ENCODE data around the gene TTC19.

TTC19 gene

DNA sequence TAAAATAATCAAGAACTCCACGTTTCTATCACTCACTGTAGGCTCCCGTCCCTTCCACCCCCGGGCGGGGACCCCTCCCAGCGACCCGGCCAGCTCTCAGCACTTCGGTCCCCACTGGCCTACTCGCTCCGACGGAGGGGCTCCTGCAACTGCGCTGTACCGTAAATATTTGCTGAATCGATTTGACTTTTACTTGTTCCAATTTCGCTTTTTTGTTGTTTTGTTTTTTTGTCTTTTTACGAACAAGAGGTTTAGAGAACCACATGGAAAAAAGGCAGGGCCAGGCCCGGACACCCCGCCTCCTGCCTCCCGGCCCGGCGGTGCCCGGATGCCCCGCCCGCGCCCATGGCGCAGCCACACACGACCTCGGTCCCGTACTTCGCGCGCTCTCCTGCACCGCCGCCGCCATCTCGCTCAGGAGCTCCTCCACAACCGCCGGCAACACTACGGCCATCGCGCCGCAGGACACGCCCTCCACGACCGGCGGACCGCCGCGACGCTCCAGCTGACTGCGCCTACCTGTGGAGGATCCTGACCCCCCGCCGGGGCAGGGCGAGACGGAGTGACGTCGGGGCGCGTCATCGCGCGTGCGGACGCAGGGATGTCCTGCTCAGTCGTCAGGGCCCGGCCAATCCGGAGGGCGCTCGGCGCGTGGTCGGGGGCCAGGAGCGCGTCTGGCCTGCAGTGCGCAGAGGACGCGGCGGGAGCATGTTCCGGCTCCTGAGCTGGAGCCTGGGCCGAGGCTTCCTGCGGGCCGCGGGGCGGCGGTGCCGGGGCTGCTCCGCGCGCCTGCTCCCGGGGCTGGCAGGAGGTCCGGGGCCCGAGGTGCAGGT is at the start of gene TTC19, which contains the start of gene ZSWIM7:
Gene TTC19 (plus strand): TSS at position 684 of the 833 bp plus-strand sequence. CDS start 25 bp downstream, at position 709.
Gene ZSWIM7 (minus strand): TSS at position 564 of the 833 bp plus-strand sequence. CDS start 110 bp downstream, at position 454.
- H3K36me3 ChIP-seq (ENCODE audit: insufficient read depth, low read length) = peaks cover 30% of the 10 kb centered on the region
- peak within 1 kb of the TSS; percentile 98 for H3K4me3 ChIP-seq (ENCODE audit: low read depth, low read length)
- H3K27ac ChIP-seq (ENCODE audit: low read depth, low read length) = peak within 1 kb of the TSS; percentile 91
- peaks cover 37% of the 10 kb centered on the region for H3K79me2 ChIP-seq (ENCODE audit: control insufficient read depth, insufficient read depth, low read length, unreplicated experiment)
- no peaks in the 10 kb centered on the region for H3K27me3 ChIP-seq (ENCODE audit: insufficient read depth, low read length)
- peak within 1 kb of the TSS; percentile 68 for H2AFZ ChIP-seq (ENCODE audit: low read length, unreplicated experiment)
- peaks cover 14% of the 10 kb centered on the region for H3K4me1 ChIP-seq (ENCODE audit: control insufficient read depth, insufficient read depth, low read length, unreplicated experiment)

DNA sequence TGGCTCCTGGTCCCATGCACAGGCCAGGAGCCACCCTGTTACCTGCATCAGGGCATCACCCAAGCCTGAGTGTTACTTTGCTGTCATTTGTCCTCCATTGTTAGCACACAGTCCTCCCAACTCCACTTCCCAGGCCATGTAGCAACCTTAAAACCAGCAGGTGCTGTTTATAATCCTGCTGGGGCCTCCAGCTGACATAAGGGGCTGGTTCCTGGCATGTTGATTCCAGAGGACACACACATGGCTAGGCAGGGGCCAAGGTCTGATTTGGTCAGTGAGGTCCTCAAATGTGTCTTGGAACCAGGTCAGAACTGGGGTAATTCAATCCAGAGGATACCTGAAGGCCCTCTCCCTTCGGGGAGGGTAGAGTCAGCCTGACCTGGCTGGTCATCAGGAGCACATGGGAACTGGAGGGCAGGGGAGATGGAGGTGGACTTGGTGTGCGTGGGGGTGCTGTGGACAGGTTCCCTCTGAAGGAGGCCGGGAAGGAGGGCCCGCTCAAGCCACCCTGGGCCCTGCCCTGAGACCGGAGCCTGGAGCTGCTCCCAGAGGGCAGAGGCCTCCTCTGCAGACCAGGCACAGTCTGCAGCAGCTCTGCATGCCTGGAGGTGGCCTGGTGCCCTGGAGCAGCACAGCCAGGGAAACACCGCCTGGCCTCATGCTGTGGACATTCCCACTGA is 48.1 kb upstream of the TTC19 start:
- Histone ChIP-seq H3K27ac (ENCODE audit: low read depth, low read length) (no peak overlapping the region), H3K4me3 (ENCODE audit: low read depth, low read length) (no peak overlapping the region), H3K4me1 (ENCODE audit: control insufficient read depth, insufficient read depth, low read length, unreplicated experiment) (peaks cover 46% of the 10 kb centered on the region)

DNA sequence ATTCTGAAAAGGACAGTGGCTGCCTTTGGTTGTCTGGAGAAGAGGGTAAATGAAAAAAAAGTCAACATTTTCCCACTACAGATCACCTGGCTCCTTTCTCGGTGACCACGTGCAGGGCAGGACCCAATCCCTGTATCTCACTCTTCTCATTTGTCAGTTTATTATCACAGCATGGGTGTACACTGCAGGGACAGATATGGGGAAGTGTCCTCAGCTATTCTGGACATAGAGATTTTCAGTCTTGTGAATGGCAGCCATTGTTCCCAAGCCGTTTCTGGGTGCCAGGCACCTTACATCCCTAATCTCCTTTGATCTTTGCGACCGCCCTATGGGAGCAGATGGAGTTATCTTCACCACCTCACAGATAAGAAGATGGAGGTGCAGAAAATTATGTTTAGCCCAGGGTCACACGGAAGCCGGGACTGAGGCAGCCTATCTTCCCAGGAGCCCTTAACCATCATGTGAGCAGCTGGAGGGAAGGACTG is 47.5 kb upstream of the TTC19 start:
- Histone ChIP-seq H3K4me3 (ENCODE audit: low read depth, low read length) (no peak overlapping the region), H3K27ac (ENCODE audit: low read depth, low read length) (no peak overlapping the region), H3K27me3 (ENCODE audit: insufficient read depth, low read length) (no peaks in the 10 kb centered on the region), H3K36me3 (ENCODE audit: insufficient read depth, low read length) (no peaks in the 10 kb centered on the region; the same call in 1 of the 2 replicates), H3K79me2 (ENCODE audit: control insufficient read depth, insufficient read depth, low read length, unreplicated experiment) (peaks cover 84% of the 10 kb centered on the region), H2AFZ (ENCODE audit: low read length, unreplicated experiment) (no peak overlapping the region), H3K4me1 (ENCODE audit: control insufficient read depth, insufficient read depth, low read length, unreplicated experiment) (peaks cover 45% of the 10 kb centered on the region)

More for the DNA sequence above, 48.1 kb upstream of the TTC19 start:
- no peaks in the 10 kb centered on the region; the same call in 1 of the 2 replicates for H3K36me3 ChIP-seq (ENCODE audit: insufficient read depth, low read length)
- H2AFZ ChIP-seq (ENCODE audit: low read length, unreplicated experiment) = no peak overlapping the region
- H3K27me3 ChIP-seq (ENCODE audit: insufficient read depth, low read length) = no peaks in the 10 kb centered on the region
- peaks cover 85% of the 10 kb centered on the region for H3K79me2 ChIP-seq (ENCODE audit: control insufficient read depth, insufficient read depth, low read length, unreplicated experiment)

GRCh38 chr17:15952916-15953790 is 46.5 kb upstream of the TTC19 start:
- H3K4me3 ChIP-seq (ENCODE audit: low read depth, low read length) = no peak overlapping the region
- no peaks in the 10 kb centered on the region; the same call in 1 of the 2 replicates for H3K36me3 ChIP-seq (ENCODE audit: insufficient read depth, low read length)
- peak overlapping the region; percentile 55; the same call in 1 of the 2 replicates for H3K27ac ChIP-seq (ENCODE audit: low read depth, low read length)
- H3K27me3 ChIP-seq (ENCODE audit: insufficient read depth, low read length) = no peaks in the 10 kb centered on the region
- H3K79me2 ChIP-seq (ENCODE audit: control insufficient read depth, insufficient read depth, low read length, unreplicated experiment) = peaks cover 78% of the 10 kb centered on the region
- H2AFZ ChIP-seq (ENCODE audit: low read length, unreplicated experiment) = no peak overlapping the region
- peaks cover 45% of the 10 kb centered on the region for H3K4me1 ChIP-seq (ENCODE audit: control insufficient read depth, insufficient read depth, low read length, unreplicated experiment)

- Histone ChIP-seq H3K4me1 (ENCODE audit: control insufficient read depth, insufficient read depth, low read length, unreplicated experiment) (peaks cover 53% of the 10 kb centered on the region), H3K4me3 (ENCODE audit: low read depth, low read length) (no peak overlapping the region), H2AFZ (ENCODE audit: low read length, unreplicated experiment) (no peak overlapping the region), H3K36me3 (ENCODE audit: insufficient read depth, low read length) (no peaks in the 10 kb centered on the region; the same call in 1 of the 2 replicates), H3K27ac (ENCODE audit: low read depth, low read length) (peak overlapping the region; percentile 55), H3K27me3 (ENCODE audit: insufficient read depth, low read length) (no peaks in the 10 kb centered on the region), H3K79me2 (ENCODE audit: control insufficient read depth, insufficient read depth, low read length, unreplicated experiment) (peaks cover 68% of the 10 kb centered on the region)
Observed at GRCh38 chr17:15954222-15954621, 45.4 kb upstream of the TTC19 start.

- Histone ChIP-seq H3K36me3 (ENCODE audit: insufficient read depth, low read length) (no peaks in the 10 kb centered on the region), H3K79me2 (ENCODE audit: control insufficient read depth, insufficient read depth, low read length, unreplicated experiment) (peaks cover 57% of the 10 kb centered on the region), H2AFZ (ENCODE audit: low read length, unreplicated experiment) (no peak overlapping the region), H3K27me3 (ENCODE audit: insufficient read depth, low read length) (no peaks in the 10 kb centered on the region), H3K27ac (ENCODE audit: low read depth, low read length) (no peak overlapping the region), H3K4me1 (ENCODE audit: control insufficient read depth, insufficient read depth, low read length, unreplicated experiment) (peaks cover 62% of the 10 kb centered on the region), H3K4me3 (ENCODE audit: low read depth, low read length) (no peak overlapping the region)
Observed at GRCh38 chr17:15955793-15956541, 43.7 kb upstream of the TTC19 start.

DNA sequence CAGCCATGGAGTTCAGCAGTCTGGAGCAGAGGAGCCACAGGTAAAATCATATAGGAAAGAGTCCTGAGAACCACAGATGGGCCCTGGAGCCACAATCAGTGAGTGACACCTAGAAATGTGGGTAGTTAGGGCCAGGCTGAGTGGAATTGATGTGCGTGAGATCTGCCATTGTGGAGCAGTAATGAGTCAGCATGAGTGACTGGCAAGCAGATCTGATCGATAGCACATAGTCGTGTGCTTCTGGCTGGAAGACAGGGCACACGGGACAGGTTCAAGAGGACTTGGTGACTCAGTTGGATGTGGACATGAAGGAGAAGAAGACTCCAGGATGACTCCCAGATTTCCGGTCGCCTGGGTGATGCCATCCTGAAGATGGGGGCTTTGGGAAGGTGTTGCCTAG is 42.4 kb upstream of the TTC19 start:
- H3K27ac ChIP-seq (ENCODE audit: low read depth, low read length) = peak overlapping the region; percentile 34; the same call in 1 of the 2 replicates
- H2AFZ ChIP-seq (ENCODE audit: low read length, unreplicated experiment) = no peak overlapping the region
- no peak overlapping the region for H3K4me3 ChIP-seq (ENCODE audit: low read depth, low read length)
- H3K36me3 ChIP-seq (ENCODE audit: insufficient read depth, low read length) = no peaks in the 10 kb centered on the region
- H3K79me2 ChIP-seq (ENCODE audit: control insufficient read depth, insufficient read depth, low read length, unreplicated experiment) = peaks cover 54% of the 10 kb centered on the region
- H3K27me3 ChIP-seq (ENCODE audit: insufficient read depth, low read length) = no peaks in the 10 kb centered on the region
- H3K4me1 ChIP-seq (ENCODE audit: control insufficient read depth, insufficient read depth, low read length, unreplicated experiment) = peaks cover 71% of the 10 kb centered on the region

GRCh38 chr17:15957608-15958307 is 41.9 kb upstream of the TTC19 start:
- H2AFZ ChIP-seq (ENCODE audit: low read length, unreplicated experiment) = no peak overlapping the region
- no peaks in the 10 kb centered on the region for H3K36me3 ChIP-seq (ENCODE audit: insufficient read depth, low read length)
- no peaks in the 10 kb centered on the region for H3K27me3 ChIP-seq (ENCODE audit: insufficient read depth, low read length)
- peaks cover 69% of the 10 kb centered on the region for H3K4me1 ChIP-seq (ENCODE audit: control insufficient read depth, insufficient read depth, low read length, unreplicated experiment)
- peak overlapping the region; percentile 97; the same call in 1 of the 2 replicates for H3K27ac ChIP-seq (ENCODE audit: low read depth, low read length)
- no peak overlapping the region for H3K4me3 ChIP-seq (ENCODE audit: low read depth, low read length)
- H3K79me2 ChIP-seq (ENCODE audit: control insufficient read depth, insufficient read depth, low read length, unreplicated experiment) = peaks cover 52% of the 10 kb centered on the region

DNA sequence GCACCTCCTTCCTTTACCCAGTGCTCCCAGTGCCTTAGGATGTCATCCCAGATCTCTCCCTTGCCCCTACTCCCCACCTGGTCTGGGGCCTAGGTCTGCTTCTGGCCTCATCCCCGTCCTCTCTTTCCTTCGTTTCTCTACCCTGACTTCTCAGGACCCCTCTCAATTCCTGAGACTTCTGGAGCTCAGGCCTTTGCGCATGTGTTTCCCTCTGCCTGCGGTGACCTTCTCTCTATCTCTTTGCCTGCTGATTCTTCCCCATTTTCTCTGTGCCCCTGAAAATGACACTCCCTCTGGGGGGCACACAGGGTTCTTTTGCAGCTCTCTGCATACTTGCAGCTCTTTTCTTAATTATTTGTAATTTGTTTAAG is 41.2 kb upstream of the TTC19 start:
- peak overlapping the region; percentile 57; the same call in 1 of the 2 replicates for H3K4me3 ChIP-seq (ENCODE audit: low read depth, low read length)
- H3K4me1 ChIP-seq (ENCODE audit: control insufficient read depth, insufficient read depth, low read length, unreplicated experiment) = peaks cover 70% of the 10 kb centered on the region
- H3K27ac ChIP-seq (ENCODE audit: low read depth, low read length) = peak overlapping the region; percentile 97
- H3K79me2 ChIP-seq (ENCODE audit: control insufficient read depth, insufficient read depth, low read length, unreplicated experiment) = peaks cover 51% of the 10 kb centered on the region
- no peak overlapping the region for H2AFZ ChIP-seq (ENCODE audit: low read length, unreplicated experiment)
- H3K27me3 ChIP-seq (ENCODE audit: insufficient read depth, low read length) = no peaks in the 10 kb centered on the region
- no peaks in the 10 kb centered on the region for H3K36me3 ChIP-seq (ENCODE audit: insufficient read depth, low read length)

All from ACC112 (cell line).